Measurements from ENCODE around the gene WDR26.
"Not testable (repeated sequence)": the region's sequence is repeated elsewhere in the genome, so short reads cannot be mapped to it uniquely, and the experiment has no call there.

WDR26 gene

GRCh38 chr1:224343679-224344078 is 90.9 kb downstream of the WDR26 start:
- DNase-seq: no peak

- not testable (repeated sequence) for DNase-seq
Observed at GRCh38 chr1:224340453-224341384, 93.9 kb downstream of the WDR26 start.

- no peak for DNase-seq
Observed at GRCh38 chr1:224339442-224340033, 95.1 kb downstream of the WDR26 start.

GRCh38 chr1:224338150-224338838 is 96.3 kb downstream of the WDR26 start:
- no peak for DNase-seq

Data from NCI-H1105 treated with DMSO at 0.1 percent for 48 hours (cell line).